HG02588 (cell line): ENCODE measurements around the gene ZNF346.
"Not testable (repeated sequence)": the region's sequence is repeated elsewhere in the genome, so short reads cannot be mapped to it uniquely, and the experiment has no call there.

Source experiments
- ATAC-seq: cut with Tn5 transposase; IDR thresholded peaks from one replicate; pipeline ENCODE4 v1.9.1; 2021; ENCODE audit warnings: mild to moderate bottlenecking, moderate library complexity; ENCODE audit not compliant: unreplicated experiment

The ZNF346 gene

DNA sequence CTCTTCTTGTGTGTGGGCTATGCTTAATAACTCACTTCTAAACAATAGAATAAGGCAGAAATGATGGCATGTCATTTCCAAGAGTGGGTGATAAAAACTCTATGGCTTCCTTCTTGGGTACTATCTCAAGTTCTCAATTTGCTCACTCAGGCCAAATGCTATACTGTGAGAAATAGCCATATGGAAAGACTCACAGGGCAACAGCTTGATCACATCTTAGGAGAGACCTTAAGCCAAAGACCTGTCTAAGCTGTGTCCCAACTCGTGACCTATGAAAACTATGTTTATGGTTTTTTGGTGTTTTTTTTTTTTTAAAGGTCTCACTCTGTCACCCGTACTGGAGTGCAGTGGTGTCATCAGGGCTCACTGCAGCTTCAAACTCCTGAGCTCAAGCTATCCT is 13.8 kb upstream of the ZNF346 start:
- no peak for ATAC-seq

- ATAC-seq, result no peak
These were observed 12.3 kb upstream of the ZNF346 start for GRCh38 chr5:177010153-177010552.

GRCh38 chr5:177015156-177015555 is 7.3 kb upstream of the ZNF346 start:
- no peak for ATAC-seq

DNA sequence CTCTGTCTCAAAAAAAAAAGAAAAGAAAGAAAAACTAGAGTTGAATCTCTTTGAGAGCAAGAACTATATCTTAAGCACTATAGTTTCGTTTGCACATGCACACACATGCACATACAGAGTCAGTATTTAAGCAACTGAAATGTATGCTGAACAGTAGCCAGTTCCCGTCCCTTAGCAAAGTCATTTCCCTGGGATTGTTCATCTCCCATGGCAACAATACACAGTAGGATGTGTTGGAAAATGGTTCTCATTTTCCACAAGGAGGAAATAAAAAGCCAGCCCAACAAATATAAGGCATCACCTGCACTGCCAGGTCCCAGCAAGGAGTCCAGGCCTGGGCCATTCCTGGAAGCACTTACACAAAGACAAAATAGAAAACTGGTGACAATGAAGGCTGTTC is 4.2 kb upstream of the ZNF346 start:
- ATAC-seq, result no peak

- ATAC-seq, result no peak
These were observed 2.5 kb upstream of the ZNF346 start for GRCh38 chr5:177020033-177020432.

DNA sequence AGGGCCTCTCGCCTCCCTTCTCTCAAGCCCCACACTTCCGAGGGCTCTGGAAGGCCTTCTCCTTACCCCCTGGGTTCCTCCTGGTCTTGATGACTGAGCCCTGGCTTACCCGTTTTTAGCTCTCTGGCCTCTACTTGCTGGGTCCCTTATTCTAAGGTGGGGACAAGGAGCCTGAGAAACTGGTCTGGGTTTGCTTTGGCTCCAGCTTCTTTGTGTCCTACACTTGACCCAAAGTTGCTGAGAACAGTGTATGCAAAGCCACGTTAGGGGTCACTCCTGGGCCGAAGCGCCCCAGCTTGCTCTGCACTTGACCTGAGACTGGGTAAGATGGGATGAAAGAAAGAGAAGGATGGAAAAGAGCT is 788 bp downstream of the ZNF346 start:
- no peak for ATAC-seq

- ATAC-seq, result no peak
These were observed 2.1 kb downstream of the ZNF346 start for GRCh38 chr5:177024559-177024958.

GRCh38 chr5:177025101-177025601 is 2.7 kb downstream of the ZNF346 start:
- no peak for ATAC-seq

DNA sequence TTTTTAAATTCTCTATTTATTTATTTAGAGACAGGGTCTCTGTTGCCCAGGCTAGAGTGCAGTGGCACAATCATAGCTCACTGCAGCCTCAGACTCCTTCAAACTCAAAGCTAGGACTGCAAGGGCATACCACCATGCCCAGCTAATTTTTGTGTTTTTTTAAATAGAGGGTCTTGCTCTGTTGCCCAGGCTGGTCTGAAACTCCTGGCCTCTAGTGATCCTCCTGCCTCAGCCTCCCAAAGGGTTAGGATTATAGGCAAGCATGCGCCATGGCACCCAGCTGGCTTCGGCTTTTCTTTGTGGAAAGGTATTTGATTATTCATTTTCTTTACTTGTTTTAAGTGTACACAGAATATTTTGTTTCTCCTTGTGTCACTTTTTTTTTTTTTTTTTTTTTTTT is 5.2 kb downstream of the ZNF346 start:
- no peak for ATAC-seq

DNA sequence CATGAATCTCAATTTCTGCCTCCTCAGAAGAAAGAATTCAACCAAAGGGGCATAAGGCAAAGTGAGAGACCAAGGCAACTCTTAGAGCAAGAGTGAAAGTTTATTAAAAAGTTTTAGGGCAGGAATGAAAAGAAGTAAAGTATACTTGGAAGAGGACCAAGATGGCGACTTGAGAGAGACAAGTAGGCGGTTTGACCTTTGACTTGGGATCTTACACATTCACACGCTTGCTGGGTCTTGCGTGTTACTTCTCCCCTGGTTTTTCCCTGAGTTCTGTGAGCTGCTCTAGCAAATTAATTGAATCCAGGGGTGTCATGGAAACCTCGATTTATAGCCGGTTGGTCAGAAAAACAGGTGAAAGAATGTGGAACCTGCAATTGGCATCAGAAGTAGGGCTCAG is 7.0 kb downstream of the ZNF346 start:
- ATAC-seq, result no peak

GRCh38 chr5:177035976-177036375 is 13.5 kb downstream of the ZNF346 start:
- no peak for ATAC-seq

DNA sequence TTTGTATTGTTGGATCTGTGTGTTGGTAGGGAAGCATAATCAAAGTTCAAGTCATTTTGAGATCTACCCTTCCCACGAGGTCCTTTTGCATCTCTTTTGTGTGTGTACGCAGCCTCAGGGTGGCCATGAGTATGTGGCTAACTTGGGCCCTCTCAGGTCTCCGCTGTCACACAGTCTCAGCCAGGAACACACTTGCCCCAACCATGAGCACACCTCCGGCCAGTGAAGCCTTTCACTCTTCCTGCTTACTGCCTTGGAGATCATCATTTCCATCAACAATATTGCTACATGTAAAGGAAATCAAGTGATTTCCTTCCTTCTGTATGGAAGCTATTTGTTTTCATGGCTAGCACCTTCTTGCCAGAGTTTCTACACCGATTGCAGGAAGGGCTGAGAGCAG is 13.9 kb downstream of the ZNF346 start:
- no peak for ATAC-seq

GRCh38 chr5:177036921-177037320 is 14.4 kb downstream of the ZNF346 start:
- ATAC-seq, result no peak

DNA sequence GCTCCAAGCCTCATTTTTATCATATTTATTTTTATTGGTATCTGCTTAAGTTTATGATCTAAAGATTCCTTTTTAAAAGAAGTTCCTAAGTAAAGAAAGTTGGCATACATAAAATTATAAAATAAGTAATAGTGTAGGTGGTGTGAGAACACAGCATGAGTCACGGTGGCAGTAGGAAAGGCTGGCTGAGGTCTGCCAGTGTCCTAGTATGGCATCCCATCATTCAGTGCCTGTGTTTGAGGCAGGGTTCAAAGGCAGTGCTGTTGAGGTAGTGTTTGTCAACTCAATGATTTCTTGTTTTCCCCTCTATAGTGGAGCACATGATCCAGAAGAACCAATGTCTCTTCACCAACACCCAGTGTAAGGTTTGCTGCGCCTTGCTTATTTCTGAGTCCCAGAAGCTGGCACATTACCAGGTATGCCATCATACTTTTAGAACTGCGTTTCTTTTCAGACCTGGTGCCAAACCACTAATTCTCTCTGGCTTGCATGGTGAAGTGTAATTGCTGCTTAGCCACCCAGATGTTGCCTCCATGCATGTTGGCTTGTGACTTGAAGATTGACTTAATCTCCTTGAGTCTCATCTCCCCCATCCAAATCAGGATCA is 18.4 kb downstream of the ZNF346 start:
- no peak for ATAC-seq

- ATAC-seq, result no peak
These were observed 19.4 kb downstream of the ZNF346 start for GRCh38 chr5:177041936-177042335.

GRCh38 chr5:177043114-177043513 is 20.6 kb downstream of the ZNF346 start:
- no peak for ATAC-seq

DNA sequence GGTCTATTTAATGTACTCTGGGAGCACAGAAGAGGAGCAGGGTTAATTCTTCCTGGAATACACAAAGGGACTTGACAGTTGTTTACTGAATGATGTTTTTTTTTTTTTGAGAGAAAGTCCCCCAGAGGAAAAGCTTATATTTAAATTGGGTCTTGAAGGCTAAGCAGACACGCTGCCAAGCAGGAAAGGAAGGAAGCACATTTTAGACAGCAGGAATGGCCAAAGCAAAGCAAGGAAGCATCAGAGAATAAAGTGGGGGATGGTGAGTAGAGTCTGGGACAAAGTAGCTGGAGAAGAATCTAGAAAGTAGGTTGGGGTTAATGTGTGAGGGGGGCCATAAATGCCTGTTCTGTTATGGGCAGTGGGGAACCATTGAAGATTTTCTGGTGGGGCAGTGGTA is 21.5 kb downstream of the ZNF346 start:
- ATAC-seq, result no peak

GRCh38 chr5:177044641-177045040 is 22.1 kb downstream of the ZNF346 start:
- ATAC-seq, result no peak

DNA sequence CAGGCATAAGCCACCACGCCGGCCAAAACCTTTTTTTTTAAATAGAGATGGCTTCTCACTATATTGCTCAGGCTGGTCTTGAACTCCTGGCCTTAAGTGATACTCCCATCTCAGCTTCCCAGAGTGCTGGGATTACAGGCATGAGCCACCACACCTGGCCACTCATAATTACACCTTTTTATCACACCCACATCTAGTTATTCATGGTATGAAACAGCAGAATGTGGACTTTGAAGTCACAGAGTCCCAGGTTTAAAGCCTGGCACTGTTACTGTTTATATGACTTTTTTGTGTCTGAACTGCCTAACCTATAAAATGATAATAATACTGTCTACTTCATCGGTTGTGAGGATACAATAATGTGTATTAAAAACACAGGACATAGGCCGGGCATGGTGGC is 23.1 kb downstream of the ZNF346 start:
- no peak for ATAC-seq

DNA sequence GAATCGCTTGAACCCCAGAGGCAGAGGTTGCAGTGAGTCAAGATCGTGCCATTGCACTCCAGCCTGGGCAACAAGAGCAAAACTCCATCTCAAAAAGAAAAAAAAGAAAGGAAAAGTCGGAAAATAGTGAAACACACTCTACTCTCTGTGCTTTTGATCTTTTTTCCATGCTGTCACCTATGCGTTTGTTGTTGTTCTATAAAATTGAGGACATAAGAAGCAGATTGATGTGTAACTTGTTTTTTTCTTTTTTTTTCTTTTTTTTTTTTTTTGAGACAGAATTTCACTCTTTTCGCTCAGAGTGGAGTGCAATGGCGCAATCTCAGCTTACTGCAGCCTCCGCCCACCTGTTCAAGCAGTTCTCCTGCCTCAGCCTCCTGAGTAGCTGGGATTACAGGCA is 26.0 kb downstream of the ZNF346 start:
- not testable (repeated sequence) for ATAC-seq

GRCh38 chr5:177049285-177049684 is 26.8 kb downstream of the ZNF346 start:
- no peak for ATAC-seq

DNA sequence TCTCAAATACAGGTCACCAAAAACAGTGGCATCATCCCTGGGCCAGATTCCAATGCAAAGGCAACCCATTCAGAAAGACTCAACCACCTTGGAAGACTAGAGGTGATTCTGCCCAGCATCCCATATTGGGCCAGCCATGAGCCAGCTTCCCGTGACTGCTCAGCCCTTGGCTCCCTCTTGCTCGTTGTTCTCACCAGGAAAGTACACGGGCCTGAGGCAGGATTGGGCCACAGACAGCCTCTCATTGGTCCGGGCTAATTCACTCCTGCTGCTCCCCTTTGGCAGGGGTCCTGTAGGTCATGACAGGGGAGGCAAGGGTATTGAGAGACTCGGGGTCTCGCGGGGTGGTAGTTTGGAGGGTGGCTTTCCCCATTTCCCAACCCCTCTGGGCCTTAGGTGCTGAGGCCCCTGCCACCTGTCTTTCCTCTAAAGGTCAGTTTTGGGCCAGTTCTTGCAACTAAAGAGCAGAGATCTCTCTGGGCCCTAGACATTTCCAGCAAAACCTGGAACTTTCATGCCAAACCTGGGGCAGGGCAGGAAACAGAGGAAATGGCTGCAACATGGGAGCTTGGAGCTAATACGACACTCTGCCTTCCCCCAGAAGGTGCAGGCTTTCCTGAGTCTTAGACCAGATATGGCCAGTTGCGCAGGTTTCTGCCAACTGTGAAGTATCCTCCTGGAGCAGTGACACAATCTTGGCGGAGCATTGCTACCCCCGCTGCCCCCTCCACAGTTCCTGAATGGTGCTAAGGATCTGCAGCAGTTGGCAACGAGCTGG is 42.2 kb downstream of the ZNF346 start:
- no peak for ATAC-seq

DNA sequence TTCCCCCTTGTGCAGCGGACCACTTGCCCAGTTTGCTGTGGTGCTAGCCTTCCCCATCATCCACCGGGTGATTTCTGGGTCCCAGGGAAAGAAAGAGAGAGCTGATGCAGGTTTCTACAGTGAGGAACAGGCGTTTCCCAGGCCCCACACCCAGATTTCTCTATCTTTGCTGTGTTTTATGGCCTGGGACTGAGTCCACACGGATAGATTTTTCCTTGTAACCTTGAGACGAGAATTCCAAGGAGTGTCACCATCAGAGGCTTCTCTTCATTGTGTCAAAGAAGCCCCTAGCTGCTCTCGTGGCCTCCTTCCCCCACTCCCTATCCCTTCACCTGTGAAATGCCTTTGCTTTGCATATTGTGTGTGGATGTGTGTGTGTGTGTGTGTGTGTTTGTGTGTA is 43.0 kb downstream of the ZNF346 start:
- ATAC-seq, result no peak
